WI38 (cell line): ENCODE measurements around the gene SGSM2.

ENCODE experiments used
- H3K4me3 ChIP-seq: 2 replicates; pipeline ENCODE4 v1.5.1; 2011; ENCODE audit warnings: low read depth, mild to moderate bottlenecking, control low read depth, low read length
- TF ChIP-seq, protein P1 (sequence below): IDR thresholded peaks from 2 replicates; pipeline ENCODE4 v1.5.1; 2012; ENCODE audit warnings: low read depth, mild to moderate bottlenecking, control low read depth, low read length

SGSM2 gene

DNA sequence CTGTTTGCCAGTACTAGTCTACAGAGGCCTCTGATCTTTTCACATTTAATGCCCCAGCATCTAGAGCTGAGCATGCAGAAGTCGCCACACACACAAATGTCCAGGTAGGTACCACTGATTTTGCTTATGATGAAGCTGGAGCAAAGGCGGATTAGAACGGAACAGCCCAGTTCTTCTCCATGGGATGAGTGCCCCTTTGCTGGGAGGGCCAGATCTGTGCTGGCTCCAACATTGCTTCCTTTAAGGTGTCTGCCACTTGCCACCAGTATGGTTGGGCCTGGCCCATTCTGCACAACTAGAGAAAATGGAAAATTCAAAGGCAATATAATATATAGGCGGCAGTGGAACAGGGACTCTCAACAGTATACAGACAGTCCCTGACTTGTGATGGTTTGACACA is 65.7 kb downstream of the SGSM2 start:
- TF ChIP-seq, protein P1, sequence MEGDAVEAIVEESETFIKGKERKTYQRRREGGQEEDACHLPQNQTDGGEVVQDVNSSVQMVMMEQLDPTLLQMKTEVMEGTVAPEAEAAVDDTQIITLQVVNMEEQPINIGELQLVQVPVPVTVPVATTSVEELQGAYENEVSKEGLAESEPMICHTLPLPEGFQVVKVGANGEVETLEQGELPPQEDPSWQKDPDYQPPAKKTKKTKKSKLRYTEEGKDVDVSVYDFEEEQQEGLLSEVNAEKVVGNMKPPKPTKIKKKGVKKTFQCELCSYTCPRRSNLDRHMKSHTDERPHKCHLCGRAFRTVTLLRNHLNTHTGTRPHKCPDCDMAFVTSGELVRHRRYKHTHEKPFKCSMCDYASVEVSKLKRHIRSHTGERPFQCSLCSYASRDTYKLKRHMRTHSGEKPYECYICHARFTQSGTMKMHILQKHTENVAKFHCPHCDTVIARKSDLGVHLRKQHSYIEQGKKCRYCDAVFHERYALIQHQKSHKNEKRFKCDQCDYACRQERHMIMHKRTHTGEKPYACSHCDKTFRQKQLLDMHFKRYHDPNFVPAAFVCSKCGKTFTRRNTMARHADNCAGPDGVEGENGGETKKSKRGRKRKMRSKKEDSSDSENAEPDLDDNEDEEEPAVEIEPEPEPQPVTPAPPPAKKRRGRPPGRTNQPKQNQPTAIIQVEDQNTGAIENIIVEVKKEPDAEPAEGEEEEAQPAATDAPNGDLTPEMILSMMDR: no peak
- H3K4me3 ChIP-seq: no peak overlapping the region

DNA sequence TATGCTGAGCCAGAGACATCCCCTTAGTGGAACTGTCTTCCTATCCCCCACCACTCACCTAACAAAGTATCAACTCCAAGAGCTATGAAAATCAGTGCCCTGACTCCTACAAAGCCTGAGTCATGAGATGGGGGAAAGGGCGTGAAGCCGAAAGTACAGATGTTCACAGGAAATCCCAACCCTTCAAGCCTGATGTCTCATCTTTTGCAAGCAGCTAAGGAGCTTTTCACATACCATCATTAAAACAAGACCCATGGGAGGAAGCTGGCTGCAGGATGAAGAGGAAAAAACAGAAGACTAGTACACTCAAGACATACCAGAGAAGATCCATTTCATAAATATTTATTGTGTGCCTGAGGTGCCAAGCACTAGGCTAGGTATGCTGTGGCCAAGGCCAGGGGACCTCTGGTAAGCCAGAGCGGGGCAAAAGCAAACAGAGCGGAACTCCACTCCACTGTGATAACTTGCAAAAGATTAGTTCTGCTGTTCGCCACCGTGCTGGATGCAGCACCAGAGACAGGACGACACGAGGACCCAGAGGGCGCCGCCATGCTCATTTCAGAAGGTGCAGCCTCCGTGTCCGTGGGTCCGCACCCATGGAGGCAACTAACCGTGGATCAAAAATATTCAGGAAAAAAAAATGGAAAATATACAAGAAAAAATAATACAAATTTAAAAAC is 68.1 kb downstream of the SGSM2 start:
- H3K4me3 ChIP-seq: no peak overlapping the region
- TF ChIP-seq, protein P1: no peak

DNA sequence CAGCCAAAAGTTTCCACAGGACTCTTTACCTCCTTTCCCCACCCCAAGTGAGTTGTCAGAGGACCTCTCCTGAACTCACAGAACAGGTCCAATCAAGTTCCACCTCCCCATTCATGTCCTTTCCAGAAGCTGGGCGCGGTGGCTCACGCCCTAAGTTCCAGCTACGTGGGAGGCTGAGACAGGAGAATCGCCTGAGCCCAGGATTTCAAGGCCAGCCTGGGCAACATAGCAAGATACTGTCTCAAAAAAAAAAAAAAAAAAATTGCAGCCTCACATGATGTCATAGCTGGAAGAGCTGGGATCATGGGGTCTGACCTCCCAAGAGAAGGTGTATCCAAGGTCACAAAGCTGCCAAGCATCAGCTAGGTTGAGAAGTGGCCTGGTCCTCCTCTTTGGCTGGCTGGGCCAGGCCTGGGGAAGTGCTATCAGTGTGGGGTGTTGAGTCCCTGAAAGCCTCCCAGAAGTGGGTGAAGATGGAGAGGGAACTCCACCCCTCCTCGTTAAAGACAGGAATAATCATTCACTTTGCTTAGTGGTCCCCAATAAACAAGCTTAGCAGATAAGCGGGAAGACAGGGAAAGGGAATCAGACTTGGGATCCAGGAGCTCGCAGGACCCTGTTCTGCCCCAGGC is 69.1 kb downstream of the SGSM2 start:
- TF ChIP-seq, protein P1: no peak
- no peak overlapping the region for H3K4me3 ChIP-seq

DNA sequence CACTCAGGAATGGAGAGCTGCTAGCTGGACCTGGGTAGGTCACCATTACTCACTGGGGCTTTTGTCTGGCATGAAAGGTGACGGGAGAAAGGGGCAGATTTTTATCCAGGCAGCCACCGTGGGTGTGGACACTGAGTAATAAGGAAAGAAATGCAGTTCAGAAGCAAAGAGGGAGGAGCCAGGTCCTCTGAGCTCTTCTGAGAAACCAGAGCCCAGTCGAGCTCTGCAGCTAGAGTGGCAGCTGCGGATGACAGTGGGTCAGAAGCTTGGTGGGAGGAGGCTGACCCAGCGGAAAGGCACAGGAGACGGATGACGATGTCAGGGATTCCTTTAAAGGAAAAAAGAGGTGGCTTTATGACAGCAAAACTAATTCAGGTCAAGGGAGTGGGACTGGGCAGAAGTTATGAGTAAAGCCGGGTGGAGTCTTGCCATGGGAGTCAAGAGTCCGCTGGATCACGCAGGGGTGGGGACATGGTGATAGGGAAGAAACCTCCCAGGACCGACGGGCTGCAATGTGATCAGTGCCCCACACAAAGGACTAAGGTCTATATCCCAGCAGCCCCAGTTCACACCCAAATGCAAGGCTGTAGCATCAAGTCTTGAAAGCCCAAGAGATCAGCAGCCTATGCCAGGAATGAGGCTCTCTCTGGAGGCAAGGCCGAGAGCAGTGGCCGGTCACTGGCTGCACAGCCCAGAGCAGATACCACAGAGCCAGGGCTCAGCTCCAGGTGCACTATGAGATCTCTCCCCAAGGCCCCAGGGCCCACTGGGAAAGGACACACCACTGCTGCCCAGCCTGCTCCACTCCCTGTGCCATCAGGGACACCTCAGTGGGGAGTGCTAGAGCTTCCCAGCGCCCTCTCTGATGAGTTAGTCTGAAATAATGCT is 69.8 kb downstream of the SGSM2 start:
- TF ChIP-seq, protein P1: no peak
- H3K4me3 ChIP-seq: no peak overlapping the region

DNA sequence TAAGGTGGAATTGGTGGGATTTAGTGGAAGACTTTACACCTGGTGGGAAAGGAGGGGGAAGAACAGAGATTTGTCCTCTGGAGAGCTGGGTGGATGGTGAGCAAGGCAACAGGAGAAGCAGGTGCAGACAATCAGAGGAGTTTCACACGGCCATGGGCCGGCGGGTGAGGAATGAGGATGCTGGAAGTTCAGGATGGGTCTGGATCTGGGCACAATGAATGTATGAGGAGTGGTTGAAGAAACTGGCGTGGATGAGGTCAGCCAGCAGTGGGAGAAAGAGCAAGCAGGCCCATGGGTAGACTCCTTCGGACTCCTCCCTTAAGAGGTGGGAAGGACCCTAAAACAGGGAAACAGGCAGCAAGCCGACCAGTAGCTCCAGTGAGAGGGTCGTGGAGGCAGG is 73.7 kb downstream of the SGSM2 start:
- TF ChIP-seq, protein P1: no peak
- no peak overlapping the region for H3K4me3 ChIP-seq

DNA sequence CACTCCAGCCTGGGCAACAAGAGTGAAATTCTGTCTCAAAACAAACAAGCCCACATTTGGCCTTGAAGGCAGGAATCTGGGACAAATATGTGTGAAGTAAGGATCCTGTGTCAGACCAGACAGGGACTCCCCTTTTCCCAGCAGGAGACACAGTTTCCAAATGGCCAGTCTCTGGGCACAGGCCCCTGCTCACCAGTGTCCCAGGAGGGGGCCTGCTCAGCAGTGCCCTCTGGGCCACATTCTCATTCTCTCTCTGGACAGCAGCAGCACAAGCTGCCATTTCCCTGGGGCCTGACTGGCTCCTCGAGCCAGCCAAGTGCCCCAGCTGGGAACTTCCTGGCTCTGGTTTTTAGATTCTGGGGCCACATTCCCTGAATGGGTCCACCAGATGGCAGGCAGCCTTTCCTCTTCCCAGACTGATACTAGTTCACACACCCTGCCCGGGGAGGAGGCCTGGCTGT is 75.3 kb downstream of the SGSM2 start:
- H3K4me3 ChIP-seq: no peak overlapping the region
- TF ChIP-seq, protein P1: 0 out of 2 replicates have a peak, but pooled peaks have one; percentile 6
